Transverse colon (tissue), 4 donors: ENCODE results near the gene ROGDI.

Source experiments
- CTCF ChIP-seq, 5 experiments: fragments of 200-600 bp in 3 of 5; fragments of 450-650 bp in 2 of 5; sonication (generic) in 3 of 5; IDR thresholded peaks; 1 replicate in 2 of 5; 2 replicates in 3 of 5; pipeline ENCODE4 v1.5.1; 2016 to 2017; ENCODE audit warnings: antibody characterized with exemption in 5 of 5, inconsistent platforms in 3 of 5, mild to moderate bottlenecking in 2 of 5, moderate library complexity in 1 of 5
- EP300 ChIP-seq: sonication (generic); formaldehyde crosslinking; IDR thresholded peaks from one replicate; pipeline ENCODE4 v1.6.1; 2017; ENCODE audit warnings: antibody characterized with exemption, low read depth
- POLR2A ChIP-seq: fragments of 450-650 bp; IDR thresholded peaks from one replicate; pipeline ENCODE4 v1.6.1; 2016; ENCODE audit warnings: antibody characterized with exemption, mild to moderate bottlenecking, moderate library complexity
- POLR2AphosphoS5 ChIP-seq, 3 donors: sonication (generic); formaldehyde crosslinking; IDR thresholded peaks; one replicate each; pipeline ENCODE4 v1.6.1; 2016; ENCODE audit warnings: antibody characterized with exemption in 3 of 3

- no peak for TF ChIP-seq CTCF (IDR thresholded peaks at IDR 0.05)
- no peak for TF ChIP-seq POLR2AphosphoS5 (IDR thresholded peaks at IDR 0.05)
- TF ChIP-seq POLR2A = no peak
- TF ChIP-seq EP300 = no peak
Measured at GRCh38 chr16:4783251-4783950, 19.0 kb downstream of the ROGDI start.
